ENCODE results near the gene OTUD7B.
A peak's percentile ranks its signal among the peaks of the same experiment; 100 is the strongest.

Gene OTUD7B

GRCh38 chr1:149915429-149916192 is 94.9 kb downstream of the OTUD7B start:
- DNase-seq, result no peak

- no peak for DNase-seq
Measured at GRCh38 chr1:149914545-149914944, 96.0 kb downstream of the OTUD7B start.

GRCh38 chr1:149906570-149907075 is 103.9 kb downstream of the OTUD7B start:
- DNase-seq, result no peak

GRCh38 chr1:149903836-149904491 is 106.6 kb downstream of the OTUD7B start:
- DNase-seq, result no peak

GRCh38 chr1:149899460-149900284 is 110.9 kb downstream of the OTUD7B start, which contains the start of gene BOLA1:
TSS of gene BOLA1 (plus strand) at chr1:149899568. CDS start at chr1:149900060, 492 bp downstream.
- DNase-seq, result peak; percentile 37

- DNase-seq, result no peak
Measured at GRCh38 chr1:149896575-149896974, 114.0 kb downstream of the OTUD7B start.

- DNase-seq, result no peak
Measured at GRCh38 chr1:149888999-149889289, 121.6 kb downstream of the OTUD7B start.

- peak; percentile 42 for DNase-seq
Measured at GRCh38 chr1:149888247-149888998, 122.1 kb downstream of the OTUD7B start.
